GM18505 (cell line): ENCODE measurements around the gene IL17B.

Experiments
- ATAC-seq: cut with Tn5 transposase; IDR thresholded peaks from one replicate; pipeline ENCODE4 v1.9.1; 2021; ENCODE audit not compliant: unreplicated experiment
- POLR2A ChIP-seq: IDR thresholded peaks from 4 replicates; pipeline ENCODE4 v1.6.1; 2011; ENCODE audit warnings: borderline replicate concordance; ENCODE audit not compliant: insufficient read depth, insufficient read length; ENCODE audit errors: extremely low read depth

The IL17B gene

DNA sequence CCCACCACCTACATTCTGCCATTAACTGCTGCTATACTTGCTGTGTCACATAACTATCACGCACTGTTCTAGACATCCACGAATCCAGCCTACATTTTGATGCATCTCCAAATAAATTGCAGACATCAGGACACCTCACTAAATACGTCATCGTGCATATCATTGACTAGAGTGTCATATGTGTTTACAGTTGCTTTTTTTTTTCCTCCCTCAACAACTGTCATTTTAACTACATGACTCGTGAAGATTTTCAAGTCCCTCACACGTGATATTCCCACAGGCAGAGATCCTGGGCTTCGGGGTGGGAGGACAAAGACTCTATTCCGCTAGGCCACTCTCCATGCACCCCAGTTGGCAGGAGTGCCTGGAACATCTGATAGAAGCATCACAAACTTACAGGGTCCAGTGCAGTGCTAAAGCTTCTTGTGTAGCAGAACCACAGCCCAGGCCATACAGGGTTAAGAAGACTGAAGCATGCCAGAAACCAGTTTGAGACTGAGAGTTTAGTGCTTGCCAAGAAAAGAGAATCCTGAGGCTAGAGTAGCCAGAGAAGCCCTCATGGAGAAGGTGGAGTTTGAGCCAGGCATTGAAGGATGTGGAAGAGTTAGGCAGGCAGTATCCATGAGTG, 20.1 kb downstream of the IL17B start:
- no peak for TF ChIP-seq POLR2A

GRCh38 chr5:149358294-149358651, 20.8 kb downstream of the IL17B start:
- peak; percentile 6 for ATAC-seq
- TF ChIP-seq POLR2A = no peak

More for the DNA sequence above, 20.1 kb downstream of the IL17B start:
- no peak for ATAC-seq

GRCh38 chr5:149357370-149358293, 21.5 kb downstream of the IL17B start, which contains the start of gene PCYOX1L:
PCYOX1L (plus strand) TSS chr5:149358046; CDS start chr5:149358069, 23 bp downstream.
- TF ChIP-seq POLR2A = peak; percentile 83
- peak; percentile 100 for ATAC-seq

GRCh38 chr5:149356391-149356790, 22.7 kb downstream of the IL17B start:
- no peak for ATAC-seq
- no peak for TF ChIP-seq POLR2A

DNA sequence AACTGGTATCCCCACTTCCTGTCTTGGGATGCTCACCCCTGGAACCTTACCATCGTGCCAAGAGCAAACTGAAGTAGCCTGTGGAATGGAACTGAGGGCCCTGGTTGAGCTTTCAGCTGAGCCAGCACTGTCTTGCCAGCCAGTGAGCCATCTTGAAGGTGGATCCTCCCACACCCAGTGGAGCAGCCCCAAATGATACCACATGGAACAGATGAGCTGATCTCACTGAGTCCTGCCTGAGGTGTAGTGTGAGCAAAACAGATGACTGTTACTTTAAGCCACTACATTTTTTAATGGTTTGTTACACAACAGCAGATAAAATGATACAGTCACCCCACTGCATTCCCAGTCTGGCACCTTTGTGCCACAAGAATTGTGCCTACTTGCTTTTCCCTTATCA, 23.4 kb downstream of the IL17B start:
- no peak for ATAC-seq
- no peak for TF ChIP-seq POLR2A

DNA sequence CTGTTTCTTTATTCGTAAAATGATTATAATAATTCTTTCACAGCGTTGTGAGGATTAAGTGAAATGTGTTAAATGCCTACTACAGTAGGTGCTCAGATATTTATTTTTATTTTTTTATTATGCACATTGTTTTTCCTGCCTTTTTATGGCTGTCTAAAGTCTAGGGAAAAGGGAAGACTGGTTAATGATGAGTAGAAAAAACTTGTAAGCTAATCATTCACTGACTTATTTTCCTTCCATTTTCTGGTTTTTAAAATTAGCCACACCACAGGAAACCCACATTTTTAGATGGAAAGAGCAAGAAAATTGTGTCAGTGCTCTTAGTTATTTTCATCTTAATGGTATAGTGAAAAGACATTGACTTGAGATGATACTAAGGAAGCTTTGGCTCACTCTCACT, 25.2 kb downstream of the IL17B start:
- no peak for ATAC-seq
- no peak for TF ChIP-seq POLR2A

DNA sequence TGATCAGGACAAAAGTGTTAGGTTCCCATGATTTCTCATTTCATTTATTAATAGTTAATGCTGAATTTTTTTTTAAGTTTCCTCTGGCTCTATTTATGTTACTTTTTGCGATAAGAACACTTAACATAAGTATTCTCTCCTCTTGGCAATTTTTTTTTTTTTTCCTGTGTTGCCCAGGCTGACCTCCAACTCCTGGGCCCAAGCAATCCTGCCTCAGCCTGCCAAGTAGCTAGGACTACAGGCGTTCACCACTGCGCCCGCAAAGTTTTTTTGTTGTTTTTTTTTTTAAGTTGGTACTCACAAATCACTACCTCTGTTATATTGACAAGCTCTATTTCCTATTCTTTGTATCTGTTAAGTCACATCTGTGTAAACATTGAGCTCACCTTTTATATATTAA, 26.9 kb downstream of the IL17B start:
- no peak for TF ChIP-seq POLR2A
- no peak for ATAC-seq

DNA sequence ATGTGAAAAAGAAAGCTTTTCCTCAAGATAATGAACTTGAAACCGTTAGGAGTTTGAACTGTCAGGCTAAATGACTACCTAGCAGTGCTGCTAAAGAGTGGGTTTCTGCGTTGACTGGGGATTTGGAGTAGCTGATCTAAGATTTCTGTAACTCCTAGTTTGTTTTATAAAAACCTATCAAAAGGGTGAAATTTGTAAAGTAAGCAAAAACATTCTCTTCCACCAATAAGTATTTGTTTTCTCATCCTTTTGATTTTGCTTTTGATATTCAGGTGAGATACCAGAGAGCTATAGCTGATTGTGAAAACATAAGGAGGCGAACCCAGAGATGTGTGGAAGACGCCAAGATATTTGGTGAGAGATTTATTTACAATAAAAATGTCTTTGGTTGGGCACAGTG, 29.7 kb downstream of the IL17B start:
- TF ChIP-seq POLR2A = no peak
- no peak for ATAC-seq

GRCh38 chr5:149348518-149348917, 30.6 kb downstream of the IL17B start:
- TF ChIP-seq POLR2A = no peak
- no peak for ATAC-seq

- TF ChIP-seq POLR2A = no peak
- no peak for ATAC-seq
These were observed 33.2 kb downstream of the IL17B start for GRCh38 chr5:149345892-149346222.

GRCh38 chr5:149345147-149345891, 33.8 kb downstream of the IL17B start, which contains the start of gene GRPEL2:
GRPEL2 (plus strand) TSS chr5:149345499; CDS start chr5:149345540, 41 bp downstream.
- TF ChIP-seq POLR2A = peak; percentile 89
- peak; percentile 98 for ATAC-seq

GRCh38 chr5:149344151-149344550, 34.9 kb downstream of the IL17B start:
- ATAC-seq = no peak
- TF ChIP-seq POLR2A = no peak

DNA sequence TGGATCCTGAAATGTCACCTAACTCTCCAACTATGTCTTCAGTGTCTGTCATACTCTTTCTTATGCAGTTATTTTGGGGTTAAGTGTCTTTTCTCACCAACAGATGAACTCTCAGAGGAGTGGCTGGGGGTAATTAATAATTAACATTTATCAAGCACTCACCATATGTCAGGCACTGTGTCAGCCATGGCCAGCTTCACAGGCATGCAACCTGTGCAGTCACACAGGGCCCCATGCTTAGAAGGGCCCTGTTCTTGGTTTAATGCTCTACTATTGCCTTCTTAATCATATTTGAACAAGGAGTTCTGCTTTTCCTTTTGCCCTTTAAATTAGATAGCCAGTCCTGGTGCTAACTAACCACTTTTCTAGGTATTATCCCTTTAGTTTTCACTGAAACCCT, 37.2 kb downstream of the IL17B start:
- ATAC-seq = no peak
- no peak for TF ChIP-seq POLR2A
